DOHH2 (cell line): Measurements from ENCODE around the gene RAD51D.

Source experiments
- EZH2phosphoT487 ChIP-seq: fragments of 200-600 bp; sonication (generic); IDR thresholded peaks from 2 replicates; pipeline ENCODE4 v1.6.1; 2017; ENCODE audit warnings: borderline replicate concordance, mild to moderate bottlenecking, antibody characterized with exemption, low read length, moderate library complexity, mixed read lengths
- TF ChIP-seq, protein P1 (sequence below): fragments of 200-600 bp; sonication (generic); IDR thresholded peaks from one replicate; pipeline ENCODE4 v1.5.1; 2014; ENCODE audit warnings: antibody characterized with exemption, mild to moderate bottlenecking, low read depth, low read length; ENCODE audit not compliant: poor library complexity, severe bottlenecking

DNA sequence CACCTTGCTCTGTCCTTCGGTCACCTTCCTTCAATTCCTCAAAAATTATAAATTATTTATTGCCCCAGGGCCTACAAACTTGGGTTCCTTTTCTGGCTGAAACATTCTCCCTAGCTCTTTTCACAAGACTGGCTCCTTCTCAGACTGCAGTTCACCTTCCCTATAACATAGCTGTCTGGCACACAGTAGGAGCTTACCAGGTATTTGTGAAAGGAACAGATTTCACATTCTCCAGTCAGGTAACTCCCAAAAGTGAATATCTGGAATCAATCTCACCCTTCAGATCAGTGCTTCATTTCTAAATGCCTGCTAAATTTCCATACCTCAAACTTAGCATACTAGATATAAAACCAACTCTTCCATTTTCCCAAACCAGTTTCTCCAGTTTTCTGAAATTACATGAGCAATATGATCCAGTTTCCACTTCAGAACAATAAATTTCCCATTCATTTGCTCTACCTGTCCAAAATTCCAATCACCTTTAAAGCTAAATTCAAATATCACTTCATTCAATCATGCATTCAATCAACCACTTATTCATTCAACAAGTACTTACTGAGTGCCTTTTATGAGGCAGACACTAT lies 62.2 kb downstream of the RAD51D start:
- TF ChIP-seq, protein P1, sequence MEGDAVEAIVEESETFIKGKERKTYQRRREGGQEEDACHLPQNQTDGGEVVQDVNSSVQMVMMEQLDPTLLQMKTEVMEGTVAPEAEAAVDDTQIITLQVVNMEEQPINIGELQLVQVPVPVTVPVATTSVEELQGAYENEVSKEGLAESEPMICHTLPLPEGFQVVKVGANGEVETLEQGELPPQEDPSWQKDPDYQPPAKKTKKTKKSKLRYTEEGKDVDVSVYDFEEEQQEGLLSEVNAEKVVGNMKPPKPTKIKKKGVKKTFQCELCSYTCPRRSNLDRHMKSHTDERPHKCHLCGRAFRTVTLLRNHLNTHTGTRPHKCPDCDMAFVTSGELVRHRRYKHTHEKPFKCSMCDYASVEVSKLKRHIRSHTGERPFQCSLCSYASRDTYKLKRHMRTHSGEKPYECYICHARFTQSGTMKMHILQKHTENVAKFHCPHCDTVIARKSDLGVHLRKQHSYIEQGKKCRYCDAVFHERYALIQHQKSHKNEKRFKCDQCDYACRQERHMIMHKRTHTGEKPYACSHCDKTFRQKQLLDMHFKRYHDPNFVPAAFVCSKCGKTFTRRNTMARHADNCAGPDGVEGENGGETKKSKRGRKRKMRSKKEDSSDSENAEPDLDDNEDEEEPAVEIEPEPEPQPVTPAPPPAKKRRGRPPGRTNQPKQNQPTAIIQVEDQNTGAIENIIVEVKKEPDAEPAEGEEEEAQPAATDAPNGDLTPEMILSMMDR: no peak
- no peak for TF ChIP-seq EZH2phosphoT487
